DMS 273 (cell line): ENCODE data around the gene ST6GALNAC4.
"Not testable (repeated sequence)": the region's sequence is repeated elsewhere in the genome, so short reads cannot be mapped to it uniquely, and the experiment has no call there.

Experiments
- DNase-seq: peaks from one replicate; lab custom pipeline; 2025; ENCODE audit not compliant: unreplicated experiment; lab: John Stamatoyannopoulos, UW

Gene ST6GALNAC4

DNA sequence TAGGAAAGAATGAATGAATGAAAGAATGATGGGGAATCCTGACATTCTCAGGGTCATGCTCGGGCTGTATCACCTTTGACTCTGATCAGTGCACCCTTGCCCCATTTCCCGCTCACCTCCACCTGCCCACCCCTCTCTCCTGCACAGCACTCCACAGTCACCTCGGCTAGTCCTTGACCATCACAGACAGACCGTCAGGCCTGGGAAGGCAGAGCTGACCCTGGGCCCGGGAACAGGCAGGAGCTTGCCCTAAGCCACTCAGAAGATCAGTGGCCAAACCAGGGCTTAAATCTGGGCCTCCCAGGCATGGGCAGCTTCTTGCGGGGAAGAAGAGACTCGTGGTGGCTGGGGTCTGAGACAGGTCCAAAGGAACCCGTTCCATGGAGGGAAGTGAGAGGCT is 21.0 kb downstream of the ST6GALNAC4 start:
- DNase-seq, result no peak

DNA sequence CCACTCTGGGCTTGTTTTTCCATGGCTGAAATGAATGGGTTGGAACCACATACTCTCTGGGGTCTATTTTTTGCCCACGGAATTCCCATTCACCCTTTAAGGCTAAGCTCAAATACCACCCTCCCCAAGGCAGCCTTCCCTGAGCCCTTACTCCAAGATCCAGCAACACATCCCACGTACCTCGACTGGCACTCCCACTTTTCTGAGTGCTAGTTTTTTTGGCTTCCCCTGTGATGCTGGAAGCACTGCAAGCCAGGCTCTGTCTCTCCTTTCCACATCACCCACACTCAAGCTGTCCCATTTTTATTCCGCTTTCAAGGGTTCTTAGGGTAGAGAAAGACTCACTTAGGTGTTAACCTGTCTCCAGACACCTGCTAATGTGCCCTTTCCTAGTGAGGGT is 23.4 kb downstream of the ST6GALNAC4 start:
- DNase-seq, result no peak

DNA sequence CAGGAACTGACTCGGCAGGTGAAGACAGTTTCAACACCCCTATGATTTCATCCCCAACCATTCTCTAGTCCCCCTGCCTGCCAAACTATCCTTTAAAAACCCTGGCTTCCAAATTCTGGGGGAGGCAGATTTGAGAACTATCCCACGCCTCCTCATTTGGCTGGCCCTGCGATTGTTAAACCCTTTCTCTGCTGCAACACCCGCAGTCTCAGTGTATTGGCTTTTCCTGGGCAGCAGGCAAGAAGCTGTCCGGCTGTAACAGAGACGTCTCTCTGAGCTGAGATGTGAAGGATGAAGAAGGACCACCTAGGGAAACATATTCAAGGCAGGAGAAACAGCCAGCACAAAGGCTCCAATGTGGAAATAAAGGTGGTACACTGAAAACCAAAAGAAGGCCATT is 24.0 kb downstream of the ST6GALNAC4 start:
- DNase-seq, result no peak

- no peak for DNase-seq
Measured at GRCh38 chr9:127890053-127890452, 26.8 kb downstream of the ST6GALNAC4 start.

- peak; percentile 56 for DNase-seq
Measured at GRCh38 chr9:127887792-127888191, 29.0 kb downstream of the ST6GALNAC4 start.

DNA sequence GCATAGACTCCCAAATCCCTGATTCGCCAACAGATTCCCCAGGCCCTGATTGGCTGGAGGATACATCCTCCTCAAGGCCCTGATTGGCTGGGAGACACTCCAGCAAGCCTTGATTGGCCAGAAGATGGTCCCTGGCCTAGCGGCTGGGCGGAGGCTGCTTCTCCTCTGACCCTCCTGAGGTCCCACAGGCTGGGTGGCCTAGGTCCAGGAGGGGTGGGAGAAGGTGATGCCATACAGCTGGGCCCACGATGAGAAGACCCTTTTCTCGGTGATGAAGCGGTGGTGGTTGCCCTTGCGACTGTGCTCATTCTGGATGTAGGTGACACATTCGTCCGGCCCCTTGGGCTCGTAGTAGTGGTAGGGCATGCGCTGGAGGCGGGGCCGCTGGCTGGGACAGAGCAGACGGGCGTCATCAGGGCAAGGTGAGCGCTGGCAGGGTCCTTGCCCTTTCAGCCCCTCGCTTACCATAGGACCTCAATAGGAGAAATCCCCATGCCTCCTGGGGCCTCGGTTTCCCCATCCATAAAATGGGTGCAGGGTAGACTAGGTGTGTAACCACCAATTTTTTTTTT is 30.4 kb downstream of the ST6GALNAC4 start:
- DNase-seq, result peak; percentile 64

GRCh38 chr9:127885508-127886281 is 31.1 kb downstream of the ST6GALNAC4 start:
- peak; percentile 50 for DNase-seq

- DNase-seq, result peak; percentile 52
Measured at GRCh38 chr9:127884976-127885490, 31.8 kb downstream of the ST6GALNAC4 start.

DNA sequence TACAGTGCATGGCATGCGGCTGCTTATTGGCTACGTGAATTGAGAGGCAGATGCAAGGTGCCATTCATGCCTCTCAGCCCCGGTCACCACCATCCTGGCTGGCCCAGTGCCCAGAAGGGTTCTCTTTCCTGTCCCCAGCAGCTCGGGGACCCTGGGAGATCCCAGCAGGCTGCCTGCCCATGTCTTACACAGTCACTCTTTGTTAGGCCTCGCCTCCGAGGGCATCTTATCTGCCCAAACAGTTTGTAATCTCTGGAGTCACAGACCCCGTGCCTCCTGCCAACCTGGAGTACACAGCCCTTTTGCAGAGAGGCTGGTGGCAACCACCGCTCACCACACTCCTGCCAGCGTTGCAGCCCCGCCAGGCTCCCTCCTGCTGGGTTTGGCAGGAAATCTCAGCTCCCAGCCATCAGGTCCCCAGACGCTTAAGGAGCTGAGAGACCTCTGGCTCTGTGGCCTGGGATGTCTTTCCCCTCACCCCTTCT is 32.4 kb downstream of the ST6GALNAC4 start:
- peak; percentile 96 for DNase-seq

- DNase-seq, result peak; percentile 96
Measured at GRCh38 chr9:127883959-127884358, 32.9 kb downstream of the ST6GALNAC4 start.

- DNase-seq, result not testable (repeated sequence)
Measured at GRCh38 chr9:127881715-127882114, 35.1 kb downstream of the ST6GALNAC4 start.

DNA sequence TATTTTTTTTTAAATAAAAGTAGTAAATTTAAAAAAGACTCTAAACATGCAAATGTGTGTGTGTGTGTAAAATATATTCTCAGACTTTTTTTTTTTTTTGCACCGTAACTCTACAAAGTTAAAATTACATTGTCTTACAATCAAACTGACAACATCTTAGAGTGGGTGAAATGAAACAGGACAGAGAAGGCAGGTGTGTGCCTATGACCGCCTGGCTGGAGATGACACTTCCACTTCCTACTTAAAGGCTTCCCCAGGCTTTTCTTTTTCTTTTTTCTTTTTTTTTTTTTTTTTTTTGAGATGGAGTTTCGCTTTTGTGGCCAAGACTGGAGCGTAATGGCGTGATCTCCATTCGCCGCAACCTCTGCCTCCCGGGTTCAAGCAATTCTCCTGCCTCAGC is 36.7 kb downstream of the ST6GALNAC4 start:
- DNase-seq, result no peak

DNA sequence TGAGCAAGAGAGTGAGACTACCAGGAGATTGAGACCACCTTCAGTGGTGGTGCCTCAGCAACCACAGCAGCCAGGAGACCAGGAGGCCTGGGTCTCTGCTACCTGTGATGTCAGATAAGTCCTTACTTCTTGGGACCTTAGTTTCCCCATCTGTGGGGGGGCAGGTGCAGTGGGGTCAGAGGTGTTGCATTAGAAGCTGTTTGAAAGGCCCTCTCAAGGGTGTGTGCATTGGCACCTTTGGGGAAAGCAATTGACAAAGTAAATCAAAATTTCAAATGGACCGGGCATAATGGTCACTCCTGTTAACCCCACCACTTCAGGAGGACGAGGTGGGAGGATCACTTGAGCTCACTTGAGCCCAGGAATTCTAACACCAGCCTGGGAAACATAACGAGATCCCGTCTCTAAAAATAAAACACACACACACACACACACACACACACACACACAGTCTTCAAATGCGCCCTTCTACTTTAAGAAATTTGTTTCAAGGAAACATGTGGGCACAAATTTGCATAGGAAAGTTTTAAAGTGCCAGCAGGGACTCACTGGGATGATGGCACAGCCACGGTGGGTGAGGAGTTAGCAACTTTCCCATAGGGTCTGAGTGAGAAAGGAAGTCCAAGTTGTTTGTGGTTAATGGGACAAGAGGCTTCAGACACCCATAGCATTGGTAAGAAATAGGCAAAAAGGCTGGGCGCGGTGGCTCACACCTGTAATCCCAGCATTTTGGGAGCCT is 38.0 kb downstream of the ST6GALNAC4 start:
- DNase-seq, result peak; percentile 46

DNA sequence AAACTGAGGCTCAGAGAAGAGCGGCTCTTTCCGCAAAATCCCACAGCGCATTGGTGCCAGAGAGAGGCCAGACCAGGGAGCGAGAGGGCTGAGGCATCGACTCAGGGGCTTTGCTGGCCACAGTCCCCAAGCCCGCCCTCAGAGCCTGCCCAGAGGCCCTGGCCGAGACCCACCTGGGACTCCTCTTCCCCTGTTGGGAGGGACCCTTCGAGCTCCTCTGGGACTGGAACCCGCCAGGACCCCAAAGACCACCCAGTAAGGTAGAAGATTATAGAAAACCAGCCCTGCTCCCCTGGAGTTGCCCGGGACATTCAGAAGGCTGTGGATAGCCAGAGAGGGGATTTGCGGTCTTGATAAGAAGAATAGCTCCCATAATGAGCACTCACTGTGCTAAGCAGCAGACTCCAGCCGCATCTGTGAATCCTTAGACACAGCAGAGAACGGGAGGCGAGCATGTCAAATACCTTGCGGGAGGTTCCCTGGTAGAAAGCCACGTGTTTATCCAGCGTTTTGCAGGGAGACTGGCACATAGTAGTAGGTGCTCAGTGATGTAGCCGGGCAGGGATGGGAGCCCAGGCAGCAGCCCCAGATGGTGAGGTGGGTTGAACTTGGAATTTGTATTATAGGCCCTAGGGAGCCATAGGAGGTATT is 38.7 kb downstream of the ST6GALNAC4 start:
- peak; percentile 61 for DNase-seq

DNA sequence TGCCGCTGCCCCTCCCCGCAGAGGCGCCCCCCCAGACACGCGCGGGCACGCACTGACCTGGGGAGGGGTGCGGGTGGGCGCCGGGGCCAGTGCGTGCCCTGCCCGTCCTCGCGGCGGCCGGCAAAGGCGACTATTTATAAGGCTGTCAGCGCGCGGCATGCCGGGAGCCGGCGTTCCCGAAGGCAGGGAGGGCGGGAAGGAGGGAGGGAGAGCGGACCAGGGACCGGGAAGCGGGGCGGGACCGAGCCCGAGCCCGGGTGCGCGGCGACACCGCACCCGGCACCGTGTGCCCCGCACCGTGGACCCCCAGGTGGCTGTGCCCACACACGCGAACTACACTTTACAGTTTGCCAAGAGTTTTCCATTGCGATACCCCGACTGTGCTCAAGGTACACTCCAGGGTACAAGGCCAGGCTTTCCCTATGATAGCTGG is 39.3 kb downstream of the ST6GALNAC4 start, which contains the start of gene AK1:
Gene AK1, minus strand, starts transcription at position 110 of the 433 bp plus-strand sequence. CDS start 3,058 bp downstream, outside the sequence.
- peak; percentile 72 for DNase-seq

DNA sequence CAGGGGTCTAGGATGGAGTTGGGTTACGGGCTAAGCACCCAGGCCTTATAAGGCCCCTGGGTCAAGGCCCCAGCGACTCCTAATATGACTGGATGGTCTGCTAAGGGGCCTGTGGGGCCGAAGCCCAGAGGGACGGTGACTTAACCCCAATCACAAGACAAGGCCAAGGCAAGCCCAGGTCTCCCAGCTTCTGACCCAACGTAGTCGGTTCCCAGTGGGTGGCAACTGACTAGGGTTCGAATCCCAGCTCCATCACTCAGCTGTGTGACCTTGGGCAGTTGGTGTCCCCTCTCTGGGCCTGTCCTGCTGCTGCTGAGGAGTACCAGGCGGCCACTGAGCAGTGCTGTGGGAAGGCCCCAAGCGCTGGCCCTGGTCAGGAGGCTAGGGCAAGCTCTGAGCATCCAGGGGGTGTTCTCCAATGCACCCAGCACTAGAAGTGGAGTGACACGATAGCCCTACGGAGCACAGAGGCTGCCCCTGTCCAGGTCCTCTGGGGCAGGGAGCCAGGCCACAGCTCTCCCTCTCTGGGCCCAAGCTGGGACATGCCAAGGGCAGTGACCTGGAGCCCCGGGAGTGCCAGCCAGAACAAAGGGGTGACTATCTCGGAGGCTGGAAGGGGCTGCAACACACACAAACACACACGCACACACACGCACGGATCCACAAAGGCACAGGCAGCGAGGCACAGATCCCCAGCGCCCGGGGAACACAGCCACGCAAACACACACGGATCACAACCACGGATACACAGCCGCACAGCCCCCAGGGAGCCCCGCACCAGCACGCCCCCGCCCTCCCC is 39.9 kb downstream of the ST6GALNAC4 start:
- no peak for DNase-seq

GRCh38 chr9:127876026-127876763 is 40.6 kb downstream of the ST6GALNAC4 start:
- DNase-seq, result no peak

GRCh38 chr9:127875306-127875966 is 41.4 kb downstream of the ST6GALNAC4 start:
- no peak for DNase-seq
